OCI-LY1 (cell line): Measurements from ENCODE around the gene KSR1.

ENCODE experiments used
- CTCF ChIP-seq: fragments of 200-600 bp; sonication (generic), shearing (Covaris generic); IDR thresholded peaks from 2 replicates; pipeline ENCODE4 v1.5.1; 2017; ENCODE audit warnings: mild to moderate bottlenecking, antibody characterized with exemption, low read length, moderate library complexity, mixed read lengths
- EZH2 ChIP-seq: fragments of 200-600 bp; sonication (generic), shearing (Covaris generic); IDR thresholded peaks from 2 replicates; pipeline ENCODE4 v1.8.0; 2017; ENCODE audit warnings: borderline replicate concordance, mixed run types, mild to moderate bottlenecking, antibody characterized with exemption, low read length, moderate library complexity, mixed read lengths

GRCh38 chr17:27408891-27409290 lies 47.4 kb upstream of the KSR1 start:
- no peak for TF ChIP-seq EZH2
- no peak for TF ChIP-seq CTCF
